AG04450 (cell line): ENCODE data around the gene MCM5. TPM values are rescaled to one million over a fixed set of nuclear protein-coding genes. Genes with fewer than 3 reads are reported as not detected.
A peak's percentile ranks its signal among the peaks of the same experiment; 100 is the strongest.

Source experiments
- CTCF ChIA-PET: fragments of 300-600, 350-600 bp; formaldehyde crosslinking; extraction: SDS; loops from one replicate; lab custom pipeline; 2022; ENCODE audit warnings: antibody characterized with exemption, inconsistent platforms; lab: Charles Lee
- POLR2A ChIA-PET: fragments of 350-600 bp; formaldehyde crosslinking; extraction: SDS; loops from one replicate; lab custom pipeline; 2021; ENCODE audit warnings: antibody characterized with exemption, inconsistent platforms; lab: Yijun Ruan, JAX
- DNase-seq: peaks from one replicate; pipeline ENCODE4 v3.0.0-alpha.2; 2011; ENCODE audit warnings: low read depth, low spot score
- H3K27ac ChIP-seq: one replicate; pipeline ENCODE4 v1.5.1; 2012; ENCODE audit warnings: low read depth, low read length, control low read depth
- H3K27me3 ChIP-seq: one replicate; pipeline ENCODE4 v1.6.0; 2012; ENCODE audit warnings: low read length; ENCODE audit not compliant: control insufficient read depth, insufficient read depth
- H3K4me3 ChIP-seq: 2 replicates; pipeline ENCODE4 v1.5.1; 2011; ENCODE audit warnings: mild to moderate bottlenecking, low read depth, low read length, control low read depth
- H3K9me3 ChIP-seq: 2 replicates; pipeline ENCODE4 v1.5.1; 2012; ENCODE audit warnings: low read length; ENCODE audit not compliant: control insufficient read depth, insufficient read depth
- CTCF ChIP-seq: IDR thresholded peaks from 2 replicates; pipeline ENCODE4 v1.5.1; 2011; ENCODE audit warnings: low read depth, low read length, control low read depth, inconsistent platforms
- polyA plus RNA-seq: library from polyadenylated mRNA; depleted of rRNA; stranded (reverse); fragments of >200 nt; gene quantifications from 2 replicates; pipeline ENCODE4 v1.2.3, GENCODE V29; 2011

MCM5 gene
- polyA plus RNA-seq, 1 experiment: 12.0 TPM

DNA sequence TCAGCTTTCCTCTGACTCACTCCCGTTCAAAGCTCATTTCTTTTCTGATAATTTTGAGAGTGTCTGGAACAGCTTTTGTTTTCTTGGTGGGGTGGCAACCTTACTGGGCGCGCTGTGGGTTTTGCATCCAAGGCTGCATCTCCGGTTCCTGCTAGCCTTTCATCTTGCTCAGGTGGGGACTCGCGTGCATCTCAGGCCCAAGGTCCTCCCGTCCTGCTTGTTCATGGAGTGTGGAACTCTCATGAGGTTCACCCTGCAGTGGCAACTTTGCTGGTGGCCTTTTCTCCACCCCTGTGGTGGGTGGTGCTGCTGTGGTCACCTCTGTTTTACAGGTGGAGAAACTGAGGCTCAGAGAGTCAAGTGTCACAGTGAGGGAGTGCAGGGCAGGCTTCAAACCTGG, 25.6 kb downstream of the MCM5 start:
- no peak overlapping the region for H3K27ac ChIP-seq
- TF ChIP-seq CTCF: no peak

GRCh38 chr22:35425971-35426800, 26.2 kb downstream of the MCM5 start:
- CTCF ChIA-PET: interaction anchor here (1.1 to 7.7 kb wide), 4 partner anchors 11 to 640 kb away, joined by 3 to 111 read pairs (median 4); no protein-coding TSS in a partner anchor
- Histone ChIP-seq H3K9me3 (no peaks in the 10 kb centered on the region), H3K27me3 (no peaks in the 10 kb centered on the region), H3K27ac (peak overlapping the region; percentile 22), H3K4me3 (no peak overlapping the region)
- no peak for TF ChIP-seq CTCF
- POLR2A ChIA-PET: interaction anchor here (0.5 kb wide), 1 partner anchor 71 kb away, joined by 3 read pairs; no protein-coding TSS in a partner anchor
- DNase-seq: no peak

More for the DNA sequence above, 25.6 kb downstream of the MCM5 start:
- no peaks in the 10 kb centered on the region for H3K27me3 ChIP-seq
- POLR2A ChIA-PET: no interaction called here
- DNase-seq: no peak
- CTCF ChIA-PET: interaction anchor here (0.6 to 1.3 kb wide), 5 partner anchors 74 to 640 kb away, joined by 3 to 7 read pairs (median 3); no protein-coding TSS in a partner anchor
- H3K4me3 ChIP-seq: no peak overlapping the region
- no peaks in the 10 kb centered on the region for H3K9me3 ChIP-seq

DNA sequence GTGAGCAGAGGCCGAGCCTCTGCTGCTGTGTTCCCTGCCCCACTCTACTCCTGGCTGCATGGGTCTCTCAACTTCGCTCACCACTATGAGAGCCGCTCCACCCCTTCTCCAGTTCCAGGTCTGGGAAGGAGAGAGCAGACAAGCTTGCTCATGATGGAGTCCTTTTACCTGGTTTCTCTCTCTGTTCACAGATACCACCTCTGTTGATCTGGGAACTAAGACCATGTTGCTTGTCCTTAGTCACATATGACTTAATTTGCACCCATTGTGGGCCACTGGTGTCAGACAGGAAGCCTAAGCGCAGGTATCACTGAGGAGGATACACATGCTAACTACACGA, 26.8 kb downstream of the MCM5 start:
- H3K4me3 ChIP-seq: no peak overlapping the region
- ChIA-PET CTCF (interaction anchor here (1.2 to 7.7 kb wide), 3 partner anchors 12 to 156 kb away, joined by 3 to 111 read pairs (median 6); no protein-coding TSS in a partner anchor), POLR2A (interaction anchor here (0.5 kb wide), 1 partner anchor 72 kb away, joined by 3 read pairs; no protein-coding TSS in a partner anchor)
- no peak for DNase-seq
- H3K9me3 ChIP-seq: no peaks in the 10 kb centered on the region
- no peaks in the 10 kb centered on the region for H3K27me3 ChIP-seq
- H3K27ac ChIP-seq: no peak overlapping the region
- no peak for TF ChIP-seq CTCF

DNA sequence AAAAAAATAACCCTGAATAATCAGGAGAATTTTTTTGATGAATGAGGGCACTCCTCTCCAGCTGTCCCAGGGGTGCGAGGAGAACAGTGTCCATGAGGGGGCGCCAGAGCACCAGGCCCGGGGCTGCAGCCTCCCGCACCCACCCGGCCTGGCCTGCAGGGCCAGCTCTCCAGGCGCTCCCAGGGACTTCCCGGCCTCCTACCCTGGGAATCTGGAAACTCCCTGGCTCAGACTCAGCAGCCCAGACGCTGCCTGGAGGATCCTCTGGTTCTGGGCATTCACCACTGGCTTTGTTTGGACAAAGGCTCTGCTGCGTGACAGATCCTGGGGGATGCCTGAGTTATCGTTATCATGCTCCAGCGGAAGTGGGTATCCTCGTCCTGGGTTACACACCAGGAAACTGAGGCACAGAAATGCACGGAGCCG, 31.0 kb downstream of the MCM5 start:
- Histone ChIP-seq H3K4me3 (no peak overlapping the region), H3K27me3 (no peaks in the 10 kb centered on the region), H3K27ac (peak overlapping the region; percentile 52), H3K9me3 (peaks cover 20% of the 10 kb centered on the region)
- TF ChIP-seq CTCF: peak; percentile 98
- POLR2A ChIA-PET: interaction anchor here (0.6 to 1.2 kb wide), 8 partner anchors 19 to 541 kb away, joined by 3 to 12 read pairs (median 4); partner anchors contain the start of gene HMOX1
- CTCF ChIA-PET: interaction anchor here (0.6 to 7.7 kb wide), 36 partner anchors 10 to 694 kb away, joined by 3 to 111 read pairs (median 4); no protein-coding TSS in a partner anchor
- DNase-seq: peak; percentile 85
